Raji (cell line): ENCODE results near the gene PIK3R6.

ENCODE experiments used
- POLR2A ChIP-seq: IDR thresholded peaks from 2 replicates; pipeline ENCODE4 v1.6.1; 2011; ENCODE audit warnings: low read depth, low read length, control low read depth; ENCODE audit not compliant: insufficient read depth

The PIK3R6 gene

GRCh38 chr17:8831234-8831849 lies 36.1 kb downstream of the PIK3R6 start:
- no peak for TF ChIP-seq POLR2A

GRCh38 chr17:8830141-8830540 lies 37.3 kb downstream of the PIK3R6 start:
- TF ChIP-seq POLR2A, result no peak

- TF ChIP-seq POLR2A, result no peak
Observed at GRCh38 chr17:8829036-8829941, 38.2 kb downstream of the PIK3R6 start.

- no peak for TF ChIP-seq POLR2A
Observed at GRCh38 chr17:8828517-8828875, 39.0 kb downstream of the PIK3R6 start.

DNA sequence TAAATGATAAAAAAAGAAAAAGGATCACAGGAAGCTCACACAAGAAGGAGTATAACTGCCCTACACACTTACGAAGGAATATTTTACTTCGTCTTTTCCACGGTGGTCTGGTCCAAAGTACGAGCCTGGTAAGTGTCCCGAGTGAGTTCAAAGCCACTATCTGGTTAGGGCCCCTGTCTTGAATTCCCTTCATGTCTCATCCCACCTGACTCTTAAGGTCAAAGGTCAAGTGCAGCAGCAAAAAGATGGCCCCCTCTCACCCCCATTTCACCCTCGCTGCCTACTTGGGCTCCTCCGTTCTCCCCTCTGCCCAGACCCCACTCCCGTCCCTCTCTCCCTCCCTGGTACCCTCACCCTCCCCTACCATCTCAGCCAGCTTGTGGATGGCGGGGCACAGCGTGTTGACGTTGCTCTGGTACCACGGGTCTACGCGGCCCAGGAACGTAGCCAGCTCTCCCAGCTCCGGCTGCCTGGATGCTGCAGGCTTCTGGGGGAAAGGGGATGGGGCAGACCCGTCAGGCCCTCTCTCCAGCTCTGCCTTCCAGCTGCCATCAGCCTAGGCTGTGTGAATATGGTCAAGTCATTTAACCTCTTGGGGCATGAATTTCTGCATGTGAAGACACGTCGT lies 40.6 kb downstream of the PIK3R6 start:
- TF ChIP-seq POLR2A, result no peak

GRCh38 chr17:8825802-8826201 lies 41.7 kb downstream of the PIK3R6 start:
- TF ChIP-seq POLR2A, result no peak

- no peak for TF ChIP-seq POLR2A
Observed at GRCh38 chr17:8823279-8823678, 44.2 kb downstream of the PIK3R6 start.

GRCh38 chr17:8822401-8823035 lies 45.0 kb downstream of the PIK3R6 start:
- no peak for TF ChIP-seq POLR2A

GRCh38 chr17:8821446-8822105 lies 45.9 kb downstream of the PIK3R6 start:
- TF ChIP-seq POLR2A, result no peak

DNA sequence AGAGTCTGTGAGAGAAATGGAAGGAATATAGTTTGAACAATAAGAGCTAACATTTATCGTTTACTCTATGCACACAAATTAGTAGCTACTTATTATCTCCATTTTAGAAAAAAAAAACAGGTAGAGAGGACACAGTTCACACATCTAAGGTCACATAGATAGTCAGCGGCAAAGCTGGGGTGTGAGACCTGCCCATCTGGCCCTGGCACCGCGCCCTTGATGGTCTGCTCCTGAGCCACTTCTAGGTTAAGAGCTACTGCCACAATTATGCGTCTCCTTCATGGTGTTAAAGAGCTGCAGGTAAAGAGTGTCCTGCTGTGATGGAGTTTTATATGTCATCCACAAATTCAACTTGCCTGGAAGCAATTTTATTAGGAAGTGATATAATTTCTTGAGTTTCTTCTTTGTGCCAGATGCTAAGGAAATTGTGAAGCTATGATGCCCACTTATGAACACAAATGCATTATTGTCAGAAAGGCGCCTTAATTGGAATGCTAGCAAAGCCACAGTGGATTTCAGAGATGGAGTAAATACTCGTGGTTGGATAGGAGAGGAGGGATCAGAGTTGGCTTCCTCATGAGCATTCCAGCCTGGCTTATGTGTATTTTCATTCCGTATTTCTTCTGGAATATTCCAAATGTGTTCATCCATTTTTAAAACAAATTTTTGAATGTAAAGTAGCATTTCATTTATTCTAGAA lies 47.0 kb downstream of the PIK3R6 start:
- no peak for TF ChIP-seq POLR2A

- TF ChIP-seq POLR2A, result no peak
Observed at GRCh38 chr17:8818654-8819330, 48.7 kb downstream of the PIK3R6 start.

DNA sequence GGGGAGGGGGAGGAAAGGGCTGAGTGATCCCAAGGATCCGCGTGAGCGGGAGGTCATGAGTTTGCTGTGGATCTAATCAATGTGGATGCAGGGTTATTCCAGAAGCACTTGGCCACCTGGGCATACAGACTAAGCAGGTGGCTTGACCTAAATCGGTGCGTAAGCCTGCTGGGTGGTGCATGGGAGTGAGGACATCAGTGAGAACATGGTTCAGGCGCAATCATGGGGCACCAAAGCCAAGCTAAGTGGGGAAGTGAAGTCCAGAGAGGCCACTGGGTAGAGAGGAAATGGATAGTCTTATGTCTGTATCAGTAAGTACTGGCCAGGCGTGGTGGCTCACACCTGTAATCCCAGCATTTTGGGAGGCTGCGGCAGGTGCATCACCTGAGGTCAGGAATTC lies 49.4 kb downstream of the PIK3R6 start:
- TF ChIP-seq POLR2A, result no peak

GRCh38 chr17:8806926-8807550 lies 60.4 kb downstream of the PIK3R6 start:
- 0 out of 2 replicates have a peak, but pooled peaks have one; percentile 6 for TF ChIP-seq POLR2A
